Measurements from ENCODE around the gene PPM1H. TPM values are rescaled to one million over a fixed set of nuclear protein-coding genes. Genes with fewer than 3 reads are reported as not detected.

Gene PPM1H
- total RNA-seq, 4 donors from 2014 or later = 0.83 to 3.0 (median 2.3) TPM

DNA sequence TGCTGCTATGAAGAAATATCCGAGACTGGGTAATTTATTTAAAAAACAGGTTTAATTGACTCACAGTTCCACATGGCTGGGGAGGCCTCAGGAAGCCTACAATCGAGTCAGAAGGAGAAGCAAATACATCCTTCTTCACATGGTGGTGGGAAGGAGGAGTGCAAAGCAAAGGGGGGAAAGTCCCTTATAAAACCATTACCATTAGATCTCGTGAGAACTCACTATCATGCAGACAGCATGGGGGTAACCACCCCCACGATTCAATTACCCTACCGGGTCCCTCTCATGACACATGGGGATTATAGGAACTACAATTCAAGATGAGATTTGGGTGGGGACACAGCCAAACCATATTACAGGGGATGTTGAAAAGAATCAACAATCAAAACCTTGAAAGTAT, 74.9 kb downstream of the PPM1H start:
- intact Hi-C loops (cut with DNase I) = no loop called here
- no peak for DNase-seq (ENCODE audit: extremely low spot score)
- no peaks in the 10 kb centered on the region for H3K9me3 ChIP-seq
- no peak overlapping the region for H3K4me3 ChIP-seq
- TF ChIP-seq POLR2A (IDR thresholded peaks at IDR 0.05; ENCODE audit: low read depth) (no peak), POLR2AphosphoS5 (IDR thresholded peaks at IDR 0.05) (no peak), EP300 (IDR thresholded peaks at IDR 0.05) (no peak)
- TF ChIP-seq, protein P1, sequence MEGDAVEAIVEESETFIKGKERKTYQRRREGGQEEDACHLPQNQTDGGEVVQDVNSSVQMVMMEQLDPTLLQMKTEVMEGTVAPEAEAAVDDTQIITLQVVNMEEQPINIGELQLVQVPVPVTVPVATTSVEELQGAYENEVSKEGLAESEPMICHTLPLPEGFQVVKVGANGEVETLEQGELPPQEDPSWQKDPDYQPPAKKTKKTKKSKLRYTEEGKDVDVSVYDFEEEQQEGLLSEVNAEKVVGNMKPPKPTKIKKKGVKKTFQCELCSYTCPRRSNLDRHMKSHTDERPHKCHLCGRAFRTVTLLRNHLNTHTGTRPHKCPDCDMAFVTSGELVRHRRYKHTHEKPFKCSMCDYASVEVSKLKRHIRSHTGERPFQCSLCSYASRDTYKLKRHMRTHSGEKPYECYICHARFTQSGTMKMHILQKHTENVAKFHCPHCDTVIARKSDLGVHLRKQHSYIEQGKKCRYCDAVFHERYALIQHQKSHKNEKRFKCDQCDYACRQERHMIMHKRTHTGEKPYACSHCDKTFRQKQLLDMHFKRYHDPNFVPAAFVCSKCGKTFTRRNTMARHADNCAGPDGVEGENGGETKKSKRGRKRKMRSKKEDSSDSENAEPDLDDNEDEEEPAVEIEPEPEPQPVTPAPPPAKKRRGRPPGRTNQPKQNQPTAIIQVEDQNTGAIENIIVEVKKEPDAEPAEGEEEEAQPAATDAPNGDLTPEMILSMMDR (IDR thresholded peaks at IDR 0.05) = no peak
- 83% methylated on average over 5 of the region's 5 CpGs for WGBS
- no peaks in the 10 kb centered on the region for H3K27me3 ChIP-seq
- no peaks in the 10 kb centered on the region for H3K36me3 ChIP-seq
- peaks cover 0 to 3% (median 0%) of the 10 kb centered on the region in 4 donors for H3K4me1 ChIP-seq
- H3K27ac ChIP-seq (replicated peaks in 1 of 4) = no peak overlapping the region

GRCh38 chr12:62859321-62859737, 75.6 kb downstream of the PPM1H start:
- no peaks in the 10 kb centered on the region for H3K9me3 ChIP-seq
- H3K36me3 ChIP-seq = no peaks in the 10 kb centered on the region
- no peak for TF ChIP-seq POLR2A (IDR thresholded peaks at IDR 0.05; ENCODE audit: low read depth)
- TF ChIP-seq, protein P1 (IDR thresholded peaks at IDR 0.05) = no peak
- no peak for TF ChIP-seq POLR2AphosphoS5 (IDR thresholded peaks at IDR 0.05)
- no peak for TF ChIP-seq EP300 (IDR thresholded peaks at IDR 0.05)
- DNase-seq (ENCODE audit: extremely low spot score) = no peak
- peaks cover 0 to 3% (median 0%) of the 10 kb centered on the region in 4 donors for H3K4me1 ChIP-seq
- WGBS = 94% methylated on average over 1 of the region's 1 CpG
- intact Hi-C loops (cut with DNase I) = no loop called here
- no peaks in the 10 kb centered on the region for H3K27me3 ChIP-seq
- no peak overlapping the region for H3K27ac ChIP-seq (replicated peaks in 1 of 4)
- H3K4me3 ChIP-seq = no peak overlapping the region

DNA sequence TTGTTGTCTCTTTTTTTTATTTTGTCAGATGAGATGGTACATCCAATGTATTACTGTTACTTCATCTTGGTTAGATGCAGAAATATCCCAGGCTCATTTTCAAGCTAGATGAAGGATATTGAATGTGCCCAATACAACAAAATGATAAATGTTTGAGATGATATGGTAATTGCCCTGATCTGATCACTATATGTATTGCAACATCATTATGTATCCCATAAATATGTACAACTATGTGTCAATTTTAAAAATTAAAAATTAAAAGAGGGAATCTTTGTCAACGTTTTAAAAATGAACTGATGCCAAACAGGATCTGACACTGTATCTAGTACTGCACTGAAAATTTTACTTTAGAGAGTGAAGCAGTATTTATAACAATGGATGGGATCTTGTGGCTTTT, 78.5 kb downstream of the PPM1H start:
- Histone ChIP-seq H3K9me3 (no peaks in the 10 kb centered on the region), H3K27me3 (no peaks in the 10 kb centered on the region), H3K36me3 (no peaks in the 10 kb centered on the region), H3K4me1 (peaks cover 0 to 5% (median 0%) of the 10 kb centered on the region in 4 donors), H3K27ac (replicated peaks in 1 of 4) (no peak overlapping the region), H3K4me3 (no peak overlapping the region)
- TF ChIP-seq, protein P1 (IDR thresholded peaks at IDR 0.05) = no peak
- TF ChIP-seq POLR2AphosphoS5 (IDR thresholded peaks at IDR 0.05) (no peak), EP300 (IDR thresholded peaks at IDR 0.05) (no peak), POLR2A (IDR thresholded peaks at IDR 0.05; ENCODE audit: low read depth) (no peak)
- DNase-seq (ENCODE audit: extremely low spot score) = no peak
- 69% methylated on average over 1 of the region's 1 CpG for whole genome bisulfite sequencing
- intact Hi-C loops (cut with DNase I) = no loop called here

GRCh38 chr12:62854024-62854423, 80.9 kb downstream of the PPM1H start:
- 77% methylated on average over 4 of the region's 4 CpGs for WGBS
- Histone ChIP-seq H3K36me3 (no peaks in the 10 kb centered on the region), H3K4me3 (no peak overlapping the region), H3K27me3 (no peaks in the 10 kb centered on the region), H3K27ac (replicated peaks in 1 of 4) (no peak overlapping the region), H3K9me3 (no peaks in the 10 kb centered on the region), H3K4me1 (peaks cover 0 to 8% (median 0%) of the 10 kb centered on the region in 4 donors)
- no peak for DNase-seq (ENCODE audit: extremely low spot score)
- TF ChIP-seq POLR2AphosphoS5 (IDR thresholded peaks at IDR 0.05) (no peak), POLR2A (IDR thresholded peaks at IDR 0.05; ENCODE audit: low read depth) (no peak), EP300 (IDR thresholded peaks at IDR 0.05) (no peak)
- TF ChIP-seq, protein P1 (IDR thresholded peaks at IDR 0.05) = no peak
- intact Hi-C loops (cut with DNase I) = no loop called here

- no peak overlapping the region for H3K27ac ChIP-seq (replicated peaks in 1 of 4)
- no peak for TF ChIP-seq EP300 (IDR thresholded peaks at IDR 0.05)
- TF ChIP-seq POLR2AphosphoS5 (IDR thresholded peaks at IDR 0.05) = no peak
- no peak for TF ChIP-seq POLR2A (IDR thresholded peaks at IDR 0.05; ENCODE audit: low read depth)
- TF ChIP-seq, protein P1 (IDR thresholded peaks at IDR 0.05) = no peak
- H3K4me1 ChIP-seq = peaks cover 0 to 13% (median 0%) of the 10 kb centered on the region in 4 donors
- intact Hi-C loops (cut with DNase I) = no loop called here
- DNase-seq (ENCODE audit: extremely low spot score) = no peak
- H3K27me3 ChIP-seq = no peaks in the 10 kb centered on the region
- WGBS = 50% methylated on average over 1 of the region's 1 CpG
- H3K4me3 ChIP-seq = no peak overlapping the region
- no peaks in the 10 kb centered on the region for H3K36me3 ChIP-seq
- H3K9me3 ChIP-seq = no peaks in the 10 kb centered on the region
Observed at GRCh38 chr12:62849398-62849797, 85.6 kb downstream of the PPM1H start.
